ENCODE measurements around the gene TP53TG3C. TPM values are rescaled to one million over a fixed set of nuclear protein-coding genes. Genes with fewer than 3 reads are reported as not detected.
"Not testable (repeated sequence)": the region's sequence is repeated elsewhere in the genome, so short reads cannot be mapped to it uniquely, and the experiment has no call there.

The TP53TG3C gene
- total RNA-seq (2012; rRNA removed), result 0.66 TPM in 1 of 2 replicates, not detected in the other

DNA sequence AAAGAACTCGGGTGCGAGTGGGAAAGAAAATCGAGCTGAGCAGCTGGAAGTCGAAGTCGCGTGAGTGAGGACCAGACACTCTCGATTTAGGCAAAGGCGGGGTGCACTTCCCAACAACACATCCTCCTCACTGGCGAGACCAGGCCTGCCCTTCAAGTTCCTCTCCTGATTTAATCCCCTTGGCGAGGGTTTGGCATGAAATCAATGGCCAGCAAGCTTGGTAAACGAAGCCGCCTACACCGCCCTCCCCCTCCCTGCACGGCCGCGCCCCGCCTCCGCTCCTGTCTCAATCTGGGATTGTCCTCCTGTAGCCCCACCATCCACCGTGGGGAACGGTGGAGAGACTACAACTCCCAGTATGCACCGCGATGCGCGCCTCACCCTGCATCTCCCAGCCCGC is at the start of gene TP53TG3C:
Gene TP53TG3C, plus strand, starts transcription at position 301 of the 400 bp plus-strand sequence. Its CDS starts 68 bp downstream, at position 369.
- H3K9me3 ChIP-seq (replicated peaks; ENCODE audit: low read length); H3K9ac ChIP-seq (ENCODE audit: low read depth, low read length); H3K27me3 ChIP-seq (ENCODE audit: control insufficient read depth, insufficient read depth, low read length); H3K4me3 ChIP-seq (ENCODE audit: low read length); H3K4me1 ChIP-seq (ENCODE audit: control insufficient read depth, insufficient read depth, low read length); H3K4me2 ChIP-seq (ENCODE audit: low read length); H3K36me3 ChIP-seq (ENCODE audit: insufficient read depth, low read length): not testable (repeated sequence)

Small RNAs within 50 kb of the gene (small RNA-seq; reads per million reads assigned to genes)
- not detected for gene AC138869.1

Measured in skeletal muscle satellite cell (primary cell).